Loucy (cell line): ENCODE measurements around the gene BMX.

ENCODE experiments used
- H2AFZ ChIP-seq: fragments of 200-600 bp; sonication (generic); 2 replicates; pipeline ENCODE4 v1.6.0; 2016; ENCODE audit warnings: antibody characterized with exemption, mild to moderate bottlenecking, low read length, moderate library complexity
- H3F3A ChIP-seq: fragments of 200-600 bp; 2 replicates; pipeline ENCODE4 v1.6.0; 2016; ENCODE audit warnings: antibody characterized with exemption, low read depth, mild to moderate bottlenecking
- H3K27me3 ChIP-seq: fragments of 200-600 bp; sonication (generic); 2 replicates; pipeline ENCODE4 v1.6.1; 2014; ENCODE audit warnings: low read length, mild to moderate bottlenecking; ENCODE audit not compliant: insufficient read depth, poor library complexity, severe bottlenecking
- H3K36me3 ChIP-seq: fragments of 200-600 bp; sonication (generic); 2 replicates; pipeline ENCODE4 v1.6.1; 2016; ENCODE audit warnings: low read length; ENCODE audit not compliant: insufficient read depth
- H3K4me1 ChIP-seq: fragments of 200-600 bp; sonication (generic); 2 replicates; pipeline ENCODE4 v1.5.1; 2014; ENCODE audit warnings: low read length, mild to moderate bottlenecking; ENCODE audit not compliant: insufficient read depth, poor library complexity, severe bottlenecking
- H3K4me2 ChIP-seq: fragments of 200-600 bp; sonication (generic); 2 replicates; pipeline ENCODE4 v1.6.0; 2014; ENCODE audit warnings: antibody characterized with exemption, low read length, low read depth, mild to moderate bottlenecking; ENCODE audit not compliant: poor library complexity, severe bottlenecking
- H3K4me3 ChIP-seq: fragments of 200-600 bp; sonication (generic); 2 replicates; pipeline ENCODE4 v1.5.1; 2014; ENCODE audit warnings: low read length, mild to moderate bottlenecking, mixed read lengths; ENCODE audit not compliant: poor library complexity, severe bottlenecking
- H3K79me2 ChIP-seq: fragments of 200-600 bp; sonication (generic); 2 replicates; pipeline ENCODE4 v1.6.1; 2014; ENCODE audit warnings: low read length; ENCODE audit not compliant: insufficient read depth
- H3K9ac ChIP-seq: fragments of 200-600 bp; sonication (generic); 2 replicates; pipeline ENCODE4 v1.6.0; 2014; ENCODE audit warnings: mild to moderate bottlenecking, low read depth, low read length, moderate library complexity; ENCODE audit not compliant: poor library complexity, severe bottlenecking
- H3K9me2 ChIP-seq: fragments of 200-600 bp; sonication (generic); replicated peaks from 2 replicates; pipeline ENCODE4 v1.6.1; 2016; ENCODE audit warnings: low read depth, low read length, mixed read lengths
- H3K9me3 ChIP-seq: fragments of 200-600 bp; sonication (generic); 2 replicates; pipeline ENCODE4 v1.6.1; 2014; ENCODE audit warnings: mild to moderate bottlenecking, antibody characterized with exemption, low read length, low read depth; ENCODE audit not compliant: insufficient read depth
- H4K20me1 ChIP-seq: fragments of 200-600 bp; sonication (generic); 2 replicates; pipeline ENCODE4 v1.6.0; 2014; ENCODE audit warnings: antibody characterized with exemption, low read length, mild to moderate bottlenecking; ENCODE audit not compliant: insufficient read depth, poor library complexity, severe bottlenecking
- CTCF ChIP-seq: fragments of 200-600 bp; sonication (generic); conservative IDR thresholded peaks from 2 replicates; pipeline ENCODE4 v1.5.1; 2014; ENCODE audit warnings: mild to moderate bottlenecking, antibody characterized with exemption, low read length
- EZH2phosphoT487 ChIP-seq: fragments of 200-600 bp; IDR thresholded peaks from 2 replicates; pipeline ENCODE4 v1.6.1; 2018; ENCODE audit warnings: antibody characterized with exemption, mild to moderate bottlenecking, moderate library complexity, borderline replicate concordance

Gene BMX

GRCh38 chrX:15560924-15561323 is 60.3 kb downstream of the BMX start:
- TF ChIP-seq CTCF (no peak), EZH2phosphoT487 (no peak)
- Histone ChIP-seq H4K20me1 (no peaks in the 10 kb centered on the region), H3K4me1 (peaks cover 5% of the 10 kb centered on the region), H3K9me2 (no peaks in the 10 kb centered on the region), H3F3A (no peaks in the 10 kb centered on the region), H3K79me2 (no peaks in the 10 kb centered on the region), H3K4me2 (no peak overlapping the region), H3K9me3 (no peaks in the 10 kb centered on the region), H3K9ac (no peak overlapping the region), H3K4me3 (no peak overlapping the region), H2AFZ (no peak overlapping the region), H3K36me3 (no peaks in the 10 kb centered on the region), H3K27me3 (no peaks in the 10 kb centered on the region)

- Histone ChIP-seq H3F3A (no peaks in the 10 kb centered on the region), H4K20me1 (no peaks in the 10 kb centered on the region), H3K4me1 (peaks cover 5% of the 10 kb centered on the region), H3K4me3 (no peak overlapping the region), H3K79me2 (no peaks in the 10 kb centered on the region), H3K9ac (no peak overlapping the region), H3K36me3 (no peaks in the 10 kb centered on the region), H3K27me3 (no peaks in the 10 kb centered on the region), H3K9me3 (no peaks in the 10 kb centered on the region), H3K4me2 (no peak overlapping the region), H2AFZ (no peak overlapping the region), H3K9me2 (no peaks in the 10 kb centered on the region)
- no peak for TF ChIP-seq CTCF
- TF ChIP-seq EZH2phosphoT487 = no peak
Measured at GRCh38 chrX:15563056-15563455, 62.4 kb downstream of the BMX start.

- TF ChIP-seq EZH2phosphoT487 (no peak), CTCF (peak; percentile 66)
- no peaks in the 10 kb centered on the region for H3K36me3 ChIP-seq
- peak overlapping the region; percentile 73 for H2AFZ ChIP-seq
- no peak overlapping the region for H3K4me2 ChIP-seq
- H3F3A ChIP-seq = no peaks in the 10 kb centered on the region
- H3K9me3 ChIP-seq = no peaks in the 10 kb centered on the region
- no peaks in the 10 kb centered on the region for H3K9me2 ChIP-seq
- no peak overlapping the region for H3K9ac ChIP-seq
- H3K79me2 ChIP-seq = no peaks in the 10 kb centered on the region
- no peak overlapping the region for H3K4me3 ChIP-seq
- H4K20me1 ChIP-seq = no peaks in the 10 kb centered on the region
- peaks cover 5% of the 10 kb centered on the region for H3K4me1 ChIP-seq
- H3K27me3 ChIP-seq = no peaks in the 10 kb centered on the region
Measured at GRCh38 chrX:15564981-15565579, 64.5 kb downstream of the BMX start.
